Activated naive CD8-positive, alpha-beta T cell treated with anti-CD3 and anti-CD28 coated beads, Interleukin-2, amount 10 ng/mL, durations not matched to agents 7 days and 5 days (primary cell): Measurements from ENCODE around the gene SLC16A4. TPM values are rescaled to one million over a fixed set of nuclear protein-coding genes. Genes with fewer than 3 reads are reported as not detected.

Experiments used
- ATAC-seq: fragments of 150-1000 bp; cut with Tn5 transposase; one replicate; pipeline ENCODE4 v1.10.0; 2021; ENCODE audit warnings: low read depth, moderate library complexity
- POLR2A ChIA-PET: fragments of 350-600 bp; sonication (Branson Sonifier 250); formaldehyde crosslinking; loops from one replicate; lab custom pipeline; 2021; ENCODE audit warnings: antibody characterized with exemption; lab: Charles Lee
- DNase-seq: peaks from one replicate; pipeline ENCODE4 v3.0.0; 2021
- H3K27ac Mint-ChIP-seq: one replicate; pipeline ENCODE4 v1.8.0; 2022; ENCODE audit warnings: mild to moderate bottlenecking, mixed read lengths
- H3K27me3 Mint-ChIP-seq: one replicate; pipeline ENCODE4 v1.8.0; 2022; ENCODE audit warnings: mild to moderate bottlenecking, moderate library complexity, mixed read lengths
- H3K36me3 Mint-ChIP-seq: one replicate; pipeline ENCODE4 v1.8.0; 2021; ENCODE audit warnings: mild to moderate bottlenecking, mixed read lengths
- H3K4me1 Mint-ChIP-seq: one replicate; pipeline ENCODE4 v1.8.0; 2021; ENCODE audit warnings: mixed read lengths
- H3K4me3 Mint-ChIP-seq: one replicate; pipeline ENCODE4 v1.8.0; 2022; ENCODE audit warnings: mild to moderate bottlenecking, moderate library complexity, mixed read lengths
- H3K9me3 Mint-ChIP-seq: one replicate; pipeline ENCODE4 v1.8.0; 2021; ENCODE audit warnings: mixed read lengths
- total RNA-seq, 2 experiments: library from RNA; stranded (reverse); gene quantifications; one replicate each; pipeline ENCODE4 v1.2.3, GENCODE V29; 2021

SLC16A4 gene
- total RNA-seq, 2 experiments from 2014 or later: 0.23 to 0.33 TPM

- no peak overlapping the region for H3K4me3 Mint-ChIP-seq
- no peaks in the 10 kb centered on the region for H3K4me1 Mint-ChIP-seq
- no peaks in the 10 kb centered on the region for H3K9me3 Mint-ChIP-seq
- no peak overlapping the region for H3K27ac Mint-ChIP-seq
- no peak for ATAC-seq
- no peaks in the 10 kb centered on the region for H3K36me3 Mint-ChIP-seq
- H3K27me3 Mint-ChIP-seq: no peaks in the 10 kb centered on the region
- no peak for DNase-seq
- POLR2A ChIA-PET: no interaction called here
Measured at GRCh38 chr1:110326826-110327225, 64.0 kb downstream of the SLC16A4 start.

DNA sequence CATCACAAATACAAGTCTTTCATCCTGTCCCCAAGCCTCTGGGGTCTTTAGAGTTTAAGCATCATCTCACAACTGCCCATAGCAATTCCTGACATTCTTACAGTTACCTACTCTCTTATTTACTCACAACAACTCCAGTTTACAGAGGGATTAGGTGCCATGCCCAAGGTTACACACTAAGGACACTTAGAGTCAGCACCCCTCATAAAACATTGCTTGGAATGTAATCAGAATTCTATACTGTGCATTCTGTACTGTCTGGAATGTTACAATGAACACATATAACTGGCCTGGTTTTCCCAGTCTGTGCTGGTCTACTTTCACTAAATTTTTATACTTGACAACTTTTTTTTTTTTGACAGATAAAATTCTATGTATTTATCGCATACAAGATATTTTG, 66.2 kb downstream of the SLC16A4 start:
- H3K27ac Mint-ChIP-seq: no peak overlapping the region
- H3K36me3 Mint-ChIP-seq: no peaks in the 10 kb centered on the region
- no peak overlapping the region for H3K4me3 Mint-ChIP-seq
- ATAC-seq (no peak), DNase-seq (no peak)
- H3K4me1 Mint-ChIP-seq: no peaks in the 10 kb centered on the region
- no peaks in the 10 kb centered on the region for H3K27me3 Mint-ChIP-seq
- no peaks in the 10 kb centered on the region for H3K9me3 Mint-ChIP-seq
- POLR2A ChIA-PET: no interaction called here

GRCh38 chr1:110321846-110322245, 69.0 kb downstream of the SLC16A4 start:
- DNase-seq: no peak
- POLR2A ChIA-PET: no interaction called here
- no peak for ATAC-seq
- peaks cover 2% of the 10 kb centered on the region for H3K27me3 Mint-ChIP-seq
- no peak overlapping the region for H3K4me3 Mint-ChIP-seq
- H3K4me1 Mint-ChIP-seq: no peaks in the 10 kb centered on the region
- H3K36me3 Mint-ChIP-seq: no peaks in the 10 kb centered on the region
- H3K9me3 Mint-ChIP-seq: no peaks in the 10 kb centered on the region
- no peak overlapping the region for H3K27ac Mint-ChIP-seq

GRCh38 chr1:110321045-110321444, 69.8 kb downstream of the SLC16A4 start:
- Mint-ChIP-seq H3K36me3 (no peaks in the 10 kb centered on the region), H3K4me1 (no peaks in the 10 kb centered on the region), H3K4me3 (no peak overlapping the region), H3K27me3 (peaks cover 2% of the 10 kb centered on the region), H3K9me3 (no peaks in the 10 kb centered on the region), H3K27ac (no peak overlapping the region)
- POLR2A ChIA-PET: no interaction called here
- no peak for DNase-seq
- ATAC-seq: no peak

DNA sequence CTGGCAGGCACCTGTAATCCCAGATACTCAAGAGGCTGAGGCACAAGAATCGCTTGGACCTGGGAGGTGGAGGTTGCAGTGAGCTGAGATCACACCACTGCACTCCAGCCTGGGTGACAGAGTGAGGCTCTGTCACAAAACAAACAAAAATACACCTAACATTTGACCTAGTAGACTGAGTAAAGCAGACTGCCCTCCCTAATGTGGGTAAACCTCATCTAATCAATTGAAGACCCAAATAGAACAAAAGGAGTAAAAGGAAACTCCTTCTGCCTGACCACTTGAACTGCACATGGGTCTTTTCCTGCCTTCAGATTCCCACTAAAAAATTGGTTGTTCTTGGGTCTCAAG, 70.7 kb downstream of the SLC16A4 start:
- DNase-seq: no peak

GRCh38 chr1:110319332-110320167, 71.3 kb downstream of the SLC16A4 start:
- H3K36me3 Mint-ChIP-seq: no peaks in the 10 kb centered on the region
- peaks cover 2% of the 10 kb centered on the region for H3K27me3 Mint-ChIP-seq
- no peak overlapping the region for H3K27ac Mint-ChIP-seq
- H3K4me1 Mint-ChIP-seq: no peaks in the 10 kb centered on the region
- H3K9me3 Mint-ChIP-seq: no peaks in the 10 kb centered on the region
- ATAC-seq (no peak), DNase-seq (no peak)
- no peak overlapping the region for H3K4me3 Mint-ChIP-seq
- POLR2A ChIA-PET: no interaction called here

More for the DNA sequence above, 70.7 kb downstream of the SLC16A4 start:
- Mint-ChIP-seq H3K4me1 (no peaks in the 10 kb centered on the region), H3K27ac (no peak overlapping the region), H3K27me3 (peaks cover 2% of the 10 kb centered on the region), H3K4me3 (no peak overlapping the region), H3K36me3 (no peaks in the 10 kb centered on the region), H3K9me3 (no peaks in the 10 kb centered on the region)
- no peak for ATAC-seq
- POLR2A ChIA-PET: no interaction called here

DNA sequence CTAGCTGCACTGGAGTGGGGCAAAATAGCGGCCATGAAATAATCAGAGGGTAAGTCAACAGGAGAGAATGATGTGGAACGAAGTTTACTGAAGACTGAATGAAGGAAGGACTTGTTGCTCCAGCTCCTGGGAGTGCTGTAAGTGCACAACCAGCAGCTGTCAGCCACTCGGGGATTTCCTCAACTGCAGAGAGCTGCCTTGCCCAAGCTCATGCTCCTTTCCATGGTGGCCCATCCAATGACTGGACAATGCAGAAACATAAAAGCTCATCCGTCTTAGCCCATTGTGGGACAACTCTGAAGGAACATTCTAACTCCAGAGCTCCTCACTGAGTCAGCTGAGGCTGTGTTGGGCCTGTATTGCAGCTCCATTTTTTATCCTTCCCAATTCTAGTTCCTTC, 72.8 kb downstream of the SLC16A4 start:
- POLR2A ChIA-PET: no interaction called here
- H3K27ac Mint-ChIP-seq: no peak overlapping the region
- H3K4me1 Mint-ChIP-seq: no peaks in the 10 kb centered on the region
- peaks cover 2% of the 10 kb centered on the region for H3K27me3 Mint-ChIP-seq
- DNase-seq (no peak), ATAC-seq (no peak)
- no peaks in the 10 kb centered on the region for H3K36me3 Mint-ChIP-seq
- no peaks in the 10 kb centered on the region for H3K9me3 Mint-ChIP-seq
- no peak overlapping the region for H3K4me3 Mint-ChIP-seq

- no peak overlapping the region for H3K27ac Mint-ChIP-seq
- no peak overlapping the region for H3K4me3 Mint-ChIP-seq
- ATAC-seq (no peak), DNase-seq (no peak)
- H3K9me3 Mint-ChIP-seq: no peaks in the 10 kb centered on the region
- POLR2A ChIA-PET: no interaction called here
- no peaks in the 10 kb centered on the region for H3K4me1 Mint-ChIP-seq
- H3K27me3 Mint-ChIP-seq: peaks cover 2% of the 10 kb centered on the region
- no peaks in the 10 kb centered on the region for H3K36me3 Mint-ChIP-seq
Measured at GRCh38 chr1:110316735-110317134, 74.1 kb downstream of the SLC16A4 start.

Other genes with a start within 250 kb of the SLC16A4 start
- not detected for gene SLC6A17, start 240.5 kb downstream of the SLC16A4 start, total RNA-seq
- 1 to 10 TPM; 8.9 to 9.0 TPM for gene KCNC4, start 180.7 kb downstream of the SLC16A4 start, total RNA-seq
- 10 to 100 TPM; 80.3 to 80.6 TPM for gene RBM15, start 51.6 kb downstream of the SLC16A4 start, total RNA-seq
- gene LAMTOR5, start 16.7 kb upstream of the SLC16A4 start, total RNA-seq: 100 to 1,000 TPM; 115 TPM
- gene PROK1, start 60.1 kb upstream of the SLC16A4 start, total RNA-seq: not detected
- not detected for gene KCNA10, start 128.1 kb upstream of the SLC16A4 start, total RNA-seq
- 1 to 10 TPM; 1.1 to 1.6 TPM for gene KCNA2, start 215.3 kb upstream of the SLC16A4 start, total RNA-seq